H1 (cell line): ENCODE measurements around the gene CTTNBP2. TPM values are rescaled to one million over a fixed set of nuclear protein-coding genes. Genes with fewer than 3 reads are reported as not detected.

Source experiments
- CTCF ChIA-PET: fragments of 300-600 bp; sonication (Branson Sonifier 250); formaldehyde crosslinking; loops from one replicate; lab custom pipeline; 2021; ENCODE audit not compliant: partially characterized antibody; lab: Charles Lee
- POLR2A ChIA-PET: fragments of 300-600 bp; sonication (Branson Sonifier 250); formaldehyde crosslinking; loops from one replicate; lab custom pipeline; 2021; ENCODE audit warnings: inconsistent platforms; ENCODE audit not compliant: partially characterized antibody; lab: Charles Lee
- DNase-seq, 2 experiments: peaks; one replicate each; pipeline versions ENCODE4 v3.0.0 to v3.0.0-alpha.2; 2010 to 2022; ENCODE audit warnings: low spot score in 2 of 2, low read depth in 1 of 2, mixed read lengths in 1 of 2
- FAIRE-seq: peaks from 2 replicates; lab custom pipeline; 2011; peaks lifted over from hg19 to GRCh38; lab: Jason Lieb, UNC
- H2AFZ ChIP-seq: 2 replicates; pipeline ENCODE4 v1.8.1; 2012; ENCODE audit warnings: low read length, inconsistent platforms
- H2AK5ac ChIP-seq: 2 replicates; pipeline ENCODE4 v1.6.1; 2013; ENCODE audit warnings: low read depth, low read length
- H2BK120ac ChIP-seq: replicated peaks from 2 replicates; pipeline ENCODE3; 2013; ENCODE audit warnings: low read depth, low read length, inconsistent platforms
- H2BK12ac ChIP-seq: 2 replicates; pipeline ENCODE4 v1.6.1; 2013; ENCODE audit warnings: low read depth, low read length
- H2BK15ac ChIP-seq: 2 replicates; pipeline ENCODE4 v1.6.1; 2013; ENCODE audit warnings: low read length
- H2BK20ac ChIP-seq: 2 replicates; pipeline ENCODE4 v1.6.1; 2013; ENCODE audit warnings: low read length
- H2BK5ac ChIP-seq: 2 replicates; pipeline ENCODE4 v1.6.1; 2013; ENCODE audit warnings: low read depth, low read length
- H3K14ac ChIP-seq: 2 replicates; pipeline ENCODE4 v1.6.1; 2013; ENCODE audit warnings: inconsistent platforms; ENCODE audit not compliant: insufficient read length
- H3K18ac ChIP-seq: 2 replicates; pipeline ENCODE4 v1.6.1; 2013; ENCODE audit warnings: low read length; ENCODE audit errors: extremely low read depth
- H3K23ac ChIP-seq: 2 replicates; pipeline ENCODE4 v1.6.1; 2013; ENCODE audit warnings: inconsistent platforms; ENCODE audit not compliant: insufficient read length
- H3K23me2 ChIP-seq: 2 replicates; pipeline ENCODE4 v1.6.1; 2013; ENCODE audit warnings: low read depth, low read length
- H3K27ac ChIP-seq: 2 replicates; pipeline ENCODE4 v1.6.1; 2011; ENCODE audit warnings: low read depth, low read length, inconsistent platforms
- H3K27me3 ChIP-seq, 4 experiments: replicated peaks in 1 of 4; 1 replicate in 1 of 4; 2 replicates in 3 of 4; pipeline versions ENCODE4 v1.6.1 to v1.8.1; 2011 to 2013; ENCODE audit warnings: low read length in 3 of 4, mild to moderate bottlenecking in 3 of 4, inconsistent platforms in 2 of 4, mixed read lengths in 2 of 4, moderate library complexity in 1 of 4; ENCODE audit not compliant: control insufficient read depth in 3 of 4, insufficient read depth in 3 of 4; ENCODE audit errors: extremely low read depth in 1 of 4
- H3K36me3 ChIP-seq, 4 experiments: 2 replicates each; pipeline versions ENCODE4 v1.6.1 to v1.8.1; 2011 to 2013; ENCODE audit warnings: mild to moderate bottlenecking in 4 of 4, low read length in 3 of 4, moderate library complexity in 2 of 4, control low read depth in 1 of 4, inconsistent platforms in 1 of 4; ENCODE audit not compliant: insufficient read depth in 4 of 4, control insufficient read depth in 2 of 4
- H3K4ac ChIP-seq: replicated peaks from 2 replicates; pipeline ENCODE3; 2013; ENCODE audit warnings: low read length, low read depth, mixed read lengths, inconsistent platforms; ENCODE audit not compliant: insufficient read length
- H3K4me1 ChIP-seq, 4 experiments: replicated peaks in 1 of 4; 1 replicate in 1 of 4; 2 replicates in 3 of 4; pipeline versions ENCODE4 v1.6.1 to v1.8.1; 2011 to 2013; ENCODE audit warnings: low read length in 3 of 4, inconsistent platforms in 2 of 4, mixed read lengths in 1 of 4; ENCODE audit not compliant: insufficient read depth in 4 of 4, control insufficient read depth in 3 of 4
- H3K4me2 ChIP-seq, 2 experiments: 2 replicates each; pipeline versions ENCODE4 v1.6.1 to v1.8.1; 2011 to 2013; ENCODE audit warnings: low read depth in 2 of 2, low read length in 2 of 2, control low read depth in 1 of 2, inconsistent platforms in 1 of 2, mild to moderate bottlenecking in 1 of 2; ENCODE audit not compliant: insufficient read depth in 1 of 2
- H3K4me3 ChIP-seq, 4 experiments: fragments of 200-600, 300-600 bp in 1 of 4; sonication (generic), shearing (Covaris generic), sonication (Bioruptor Twin) in 1 of 4; 2 replicates each; pipeline versions ENCODE4 v1.5.1 to v1.8.1; 2011 to 2016; ENCODE audit warnings: low read length in 4 of 4, low read depth in 3 of 4, control low read depth in 2 of 4, inconsistent platforms in 2 of 4, mild to moderate bottlenecking in 2 of 4, mixed read lengths in 1 of 4, moderate library complexity in 1 of 4; ENCODE audit not compliant: insufficient read depth in 2 of 4; ENCODE audit errors: extremely low read depth in 1 of 4
- H3K56ac ChIP-seq: replicated peaks from 2 replicates; pipeline ENCODE3; 2013; ENCODE audit warnings: low read depth, mild to moderate bottlenecking, mixed read lengths, low read length, inconsistent platforms; ENCODE audit not compliant: insufficient read length
- H3K79me1 ChIP-seq: 2 replicates; pipeline ENCODE4 v1.6.1; 2013; ENCODE audit warnings: low read depth, low read length, control low read depth
- H3K79me2 ChIP-seq, 2 experiments: 2 replicates each; pipeline versions ENCODE4 v1.6.1 to v1.8.1; 2012 to 2013; ENCODE audit warnings: low read length in 2 of 2, mild to moderate bottlenecking in 2 of 2, inconsistent platforms in 1 of 2; ENCODE audit not compliant: insufficient read depth in 2 of 2, control insufficient read depth in 1 of 2
- H3K9ac ChIP-seq, 4 experiments: replicated peaks in 1 of 4; 1 replicate in 1 of 4; 2 replicates in 3 of 4; pipeline versions ENCODE4 v1.6.1 to v1.8.1; 2011 to 2013; ENCODE audit warnings: low read depth in 3 of 4, low read length in 3 of 4, control low read depth in 2 of 4, mild to moderate bottlenecking in 2 of 4, moderate library complexity in 2 of 4, inconsistent platforms in 1 of 4; ENCODE audit errors: extremely low read depth in 1 of 4
- H3K9me3 ChIP-seq, 2 experiments: 2 replicates each; pipeline versions ENCODE4 v1.6.1 to v1.8.1; 2012 to 2013; ENCODE audit warnings: mild to moderate bottlenecking in 2 of 2, moderate library complexity in 2 of 2, control low read depth in 1 of 2, inconsistent platforms in 1 of 2, low read depth in 1 of 2, low read length in 1 of 2, mixed read lengths in 1 of 2; ENCODE audit not compliant: insufficient read depth in 2 of 2
- H4K20me1 ChIP-seq, 2 experiments: replicated peaks in 1 of 2; 2 replicates each; pipeline versions ENCODE3 to v1.8.1; 2011 to 2013; ENCODE audit warnings: inconsistent platforms in 2 of 2, low read length in 2 of 2, mild to moderate bottlenecking in 1 of 2; ENCODE audit not compliant: insufficient read depth in 2 of 2, control insufficient read depth in 1 of 2
- H4K5ac ChIP-seq: 2 replicates; pipeline ENCODE4 v1.6.1; 2013; ENCODE audit warnings: low read length, low read depth, mixed read lengths, inconsistent platforms; ENCODE audit not compliant: insufficient read length
- H4K8ac ChIP-seq: 2 replicates; pipeline ENCODE4 v1.8.0; 2013; ENCODE audit warnings: mild to moderate bottlenecking, moderate library complexity, low read length, inconsistent platforms; ENCODE audit not compliant: insufficient read depth; ENCODE audit errors: extremely low read depth
- H4K91ac ChIP-seq: replicated peaks from 2 replicates; pipeline ENCODE3; 2013; ENCODE audit warnings: low read length, mixed read lengths, inconsistent platforms; ENCODE audit not compliant: insufficient read length
- ATF2 ChIP-seq: IDR thresholded peaks from 2 replicates; pipeline ENCODE4 v1.6.1; 2012; ENCODE audit warnings: low read length, inconsistent platforms
- CBX5 ChIP-seq: fragments of 300-800, 300-1000 bp; sonication (generic); IDR thresholded peaks from 2 replicates; pipeline ENCODE4 v1.7.1; 2016; ENCODE audit warnings: antibody characterized with exemption, low read length, low read depth
- CTBP2 ChIP-seq: IDR thresholded peaks from 2 replicates; pipeline ENCODE4 v1.7.0; 2011; ENCODE audit warnings: borderline replicate concordance, mild to moderate bottlenecking, moderate library complexity, mixed read lengths, low read length; ENCODE audit not compliant: insufficient read depth, insufficient read length
- FOSL1 ChIP-seq: IDR thresholded peaks from 2 replicates; pipeline ENCODE4 v1.6.1; 2011; ENCODE audit warnings: mild to moderate bottlenecking, low read depth, low read length, moderate library complexity; ENCODE audit not compliant: insufficient read depth
- GABPA ChIP-seq: IDR thresholded peaks from 2 replicates; pipeline ENCODE4 v1.6.1; 2011; ENCODE audit warnings: mild to moderate bottlenecking, low read length, moderate library complexity, borderline replicate concordance; ENCODE audit not compliant: insufficient read depth
- GTF2F1 ChIP-seq: IDR thresholded peaks from 2 replicates; pipeline ENCODE4 v1.6.1; 2012; ENCODE audit warnings: low read depth, low read length, improper control_type of control experiment, borderline replicate concordance
- MAFK ChIP-seq: IDR thresholded peaks from 2 replicates; pipeline ENCODE4 v1.6.1; 2012; ENCODE audit warnings: low read depth, mild to moderate bottlenecking, improper control_type of control experiment, low read length
- SIX5 ChIP-seq: IDR thresholded peaks from 2 replicates; pipeline ENCODE4 v1.6.1; 2011; ENCODE audit warnings: mild to moderate bottlenecking, low read depth, low read length
- SP4 ChIP-seq: IDR thresholded peaks from 2 replicates; pipeline ENCODE4 v1.6.1; 2012; ENCODE audit warnings: low read length, inconsistent platforms
- TAF7 ChIP-seq: optimal IDR thresholded peaks from 2 replicates; pipeline ENCODE3; 2011; ENCODE audit warnings: low read depth, mild to moderate bottlenecking, inconsistent platforms, low read length, moderate library complexity, borderline replicate concordance
- TEAD4 ChIP-seq: IDR thresholded peaks from 2 replicates; pipeline ENCODE4 v1.6.1; 2012; ENCODE audit warnings: low read depth, low read length, inconsistent platforms, mixed read lengths
- YY1 ChIP-seq: IDR thresholded peaks from 2 replicates; pipeline ENCODE4 v1.6.1; 2011; ENCODE audit warnings: low read depth, mild to moderate bottlenecking, low read length
- WGBS, 2 experiments: shearing (Covaris generic) in 1 of 2; methylation state at CpG; one replicate each; pipeline versions ENCODE4 v1.1.6 to v1.1.7; 2013 to 2015; ENCODE audit warnings: low lambda C conversion rate in 2 of 2, mixed read lengths in 2 of 2, inconsistent platforms in 1 of 2, low coverage in 1 of 2, missing lambda C conversion rate in 1 of 2; ENCODE audit not compliant: insufficient replicate concordance in 2 of 2, insufficient coverage in 1 of 2, insufficient read length in 1 of 2; ENCODE audit errors: extremely low coverage in 1 of 2, missing lambda C conversion rate in 1 of 2; 5-methylcytosine and 5-hydroxymethylcytosine counted together
- polyA plus RNA-seq, 7 experiments: library from polyadenylated mRNA; depleted of rRNA in 3 of 7; stranded (reverse) in 5 of 7; unstranded in 2 of 7; fragments of >200 nt in 5 of 7; fragments of 200-250 nt in 2 of 7; gene quantifications; 1 replicate in 5 of 7; 2 replicates in 1 of 7; 4 replicates in 1 of 7; pipeline versions ENCODE4 v1.2.1 to v1.2.3, GENCODE V29; 2011 to 2013; ENCODE audit warnings: missing spikeins in 2 of 7, mixed read lengths in 2 of 7
- total RNA-seq: library from RNA; stranded (reverse); fragmentation: NEBNext Ultra II Directional; extraction: Animal tissue kit (Norgen Biotek cat#: 25700); gene quantifications from 2 replicates; pipeline ENCODE4 v1.2.1, GENCODE V29; 2021

Gene CTTNBP2
- total and polyA plus RNA-seq, 2 of the 8 experiments (the other 6 are each of a cell fraction or from before 2014, with no cell fraction given), result 15.3 to 35.1 TPM

DNA sequence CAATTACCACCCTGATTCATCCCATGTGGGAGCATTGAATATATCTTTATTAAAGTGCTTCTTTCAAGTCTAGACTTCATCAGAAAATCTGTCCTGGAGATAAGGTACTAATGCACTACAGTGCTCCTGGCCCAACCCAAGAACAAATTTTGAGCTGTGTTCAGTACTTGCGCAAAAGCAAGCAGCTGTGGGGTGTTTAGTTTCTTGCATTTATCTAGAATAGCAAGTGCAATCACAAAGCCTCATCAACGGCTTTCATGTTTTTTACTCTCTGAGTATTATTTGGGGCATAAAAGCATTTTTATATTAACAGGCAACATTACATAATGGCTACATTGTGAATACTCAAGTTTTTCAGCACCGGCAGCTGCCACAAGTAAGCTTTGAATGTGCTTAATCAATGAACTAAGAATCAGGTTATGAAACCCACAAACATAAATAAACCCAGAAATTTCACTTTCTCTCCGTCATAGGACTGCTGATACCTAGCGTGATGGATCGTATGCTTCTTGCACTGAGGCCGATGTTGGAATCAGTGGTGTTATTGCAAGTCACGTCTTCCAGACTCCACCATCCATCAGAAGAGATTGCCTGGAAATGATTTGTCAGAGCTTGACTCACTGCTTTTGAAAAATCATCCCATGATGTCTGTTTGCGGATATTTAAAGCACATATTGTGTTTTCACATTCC, 113.1 kb downstream of the CTTNBP2 start:
- Histone ChIP-seq H4K5ac (no peak overlapping the region), H2BK12ac (no peak overlapping the region), H4K8ac (no peak overlapping the region), H3K4me2 (no peak overlapping the region), H3K36me3 (peaks cover 3 to 53% (median 36%) of the 10 kb centered on the region in 4 experiments; a peak in 7 of 8 replicates), H2AK5ac (no peak overlapping the region), H3K23me2 (no peaks in the 10 kb centered on the region), H3K18ac (no peak overlapping the region), H3K23ac (no peak overlapping the region), H2BK120ac (no peak overlapping the region), H2BK5ac (no peak overlapping the region), H3K4ac (no peak overlapping the region), H2AFZ (no peak overlapping the region), H2BK20ac (no peak overlapping the region), H3K27me3 (no peaks in the 10 kb centered on the region), H3K27ac (no peak overlapping the region), H3K9ac (no peak overlapping the region), H3K4me1 (no peaks in the 10 kb centered on the region), H4K91ac (no peak overlapping the region), H3K9me3 (no peaks in the 10 kb centered on the region), H3K56ac (no peak overlapping the region), H3K14ac (no peak overlapping the region), H3K79me2 (no peaks in the 10 kb centered on the region), H3K79me1 (no peaks in the 10 kb centered on the region), H3K4me3 (no peak overlapping the region), H4K20me1 (no peaks in the 10 kb centered on the region), H2BK15ac (no peak overlapping the region)
- no peak for FAIRE-seq
- 94% methylated on average over 9 of the region's 9 CpGs; no CpG with 5 or more reads in 1 of the 2 experiments for WGBS, 2 experiments
- POLR2A ChIA-PET, result no interaction called here
- no peak for DNase-seq
- CTCF ChIA-PET, result no interaction called here
- TF ChIP-seq SP4 (no peak), GABPA (no peak), TEAD4 (no peak), CTBP2 (no peak), YY1 (no peak), CBX5 (no peak), MAFK (no peak), FOSL1 (no peak), ATF2 (no peak), GTF2F1 (no peak), SIX5 (no peak), TAF7 (no peak)
